PC-3 (cell line): ENCODE measurements around the gene DNAJA2. TPM values are rescaled to one million over a fixed set of nuclear protein-coding genes. Genes with fewer than 3 reads are reported as not detected.

ENCODE experiments used
- ATAC-seq: fragments of 200-7000 bp; cut with Tn5 transposase; 2 replicates; pipeline ENCODE4 v1.9.1; 2020; ENCODE audit warnings: mild to moderate bottlenecking, moderate library complexity
- BruUV-seq: library from RNA; stranded (reverse); fragments of 400-500 nt; replicated peaks from 2 replicates; lab custom pipeline; 2021; lab: Mats Ljungman, UMichigan
- CTCF ChIA-PET: fragments of 300-600 bp; sonication (Branson Sonifier 250); formaldehyde crosslinking; loops from one replicate; lab custom pipeline; 2022; ENCODE audit warnings: antibody characterized with exemption; lab: Charles Lee
- POLR2A ChIA-PET: fragments of 300-600 bp; sonication (Branson Sonifier 250); formaldehyde crosslinking; loops from one replicate; lab custom pipeline; 2022; ENCODE audit warnings: antibody characterized with exemption; ENCODE audit not compliant: unreplicated experiment; lab: Charles Lee
- DNase-seq: peaks from one replicate; pipeline ENCODE4 v3.0.0-alpha.2; 2015
- H2AFZ ChIP-seq: fragments of 300-600 bp; sonication (generic); 2 replicates; pipeline ENCODE4 v1.6.0; 2016; ENCODE audit warnings: antibody characterized with exemption, low read length
- H3F3A ChIP-seq: fragments of 300-600 bp; sonication (generic); one replicate; pipeline ENCODE4 v1.6.0; 2017; ENCODE audit warnings: antibody characterized with exemption, low read length, control low read depth, mild to moderate bottlenecking; ENCODE audit not compliant: unreplicated experiment
- H3K27ac ChIP-seq: fragments of 300-600 bp; sonication (generic); 2 replicates; pipeline ENCODE4 v1.5.1; 2016; ENCODE audit warnings: mild to moderate bottlenecking, low read length
- H3K27me3 ChIP-seq: fragments of 300-600 bp; sonication (generic); 2 replicates; pipeline ENCODE4 v1.6.1; 2016; ENCODE audit warnings: low read length, mixed read lengths
- H3K36me3 ChIP-seq: fragments of 300-600 bp; sonication (generic); 2 replicates; pipeline ENCODE4 v1.6.1; 2016; ENCODE audit warnings: low read depth, mixed run types, low read length, mixed read lengths
- H3K4me1 ChIP-seq: fragments of 300-600 bp; sonication (generic); 2 replicates; pipeline ENCODE4 v1.5.1; 2016; ENCODE audit warnings: low read length; ENCODE audit not compliant: insufficient read depth
- H3K4me2 ChIP-seq: fragments of 300-600 bp; sonication (generic); 2 replicates; pipeline ENCODE4 v1.6.0; 2016; ENCODE audit warnings: low read length
- H3K4me3 ChIP-seq: fragments of 300-600 bp; sonication (generic); 2 replicates; pipeline ENCODE4 v1.5.1; 2016; ENCODE audit warnings: mild to moderate bottlenecking, low read length, mixed read lengths
- H3K79me2 ChIP-seq: fragments of 300-600 bp; sonication (generic); 2 replicates; pipeline ENCODE4 v1.6.1; 2017; ENCODE audit warnings: low read length, mixed read lengths
- H3K9ac ChIP-seq: fragments of 300-600 bp; sonication (generic); 2 replicates; pipeline ENCODE4 v1.6.0; 2016; ENCODE audit warnings: mild to moderate bottlenecking, low read length
- H3K9me2 ChIP-seq: fragments of 300-600 bp; sonication (generic); replicated peaks from 2 replicates; pipeline ENCODE4 v1.6.1; 2016; ENCODE audit warnings: mixed run types, low read length, mixed read lengths
- H3K9me3 ChIP-seq: fragments of 300-600 bp; sonication (generic); 2 replicates; pipeline ENCODE4 v1.6.1; 2016; ENCODE audit warnings: low read length, mixed read lengths
- H4K20me1 ChIP-seq: fragments of 300-600 bp; sonication (generic); 2 replicates; pipeline ENCODE4 v1.6.1; 2016; ENCODE audit warnings: low read length, mixed read lengths
- EZH2 ChIP-seq: fragments of 300-600 bp; sonication (generic); IDR thresholded peaks from one replicate; pipeline ENCODE4 v1.6.1; 2017; ENCODE audit warnings: antibody characterized with exemption, mild to moderate bottlenecking, low read length; ENCODE audit not compliant: unreplicated experiment
- EZH2phosphoT487 ChIP-seq: fragments of 300-600 bp; sonication (generic); IDR thresholded peaks from 2 replicates; pipeline ENCODE4 v1.6.1; 2018; ENCODE audit warnings: mild to moderate bottlenecking, antibody characterized with exemption, low read length, borderline replicate concordance
- intact Hi-C: fragments of 100-400 bp; cut with micrococcal nuclease; formaldehyde crosslinking; loops from 2 replicates; pipeline ENCODE4 v1.9.0; 2023
- total RNA-seq: library from RNA; depleted of rRNA; stranded (reverse); fragments of >200 nt; gene quantifications from 2 replicates; pipeline ENCODE4 v1.2.3, GENCODE V29; 2014
- TF ChIP-seq, protein P1 (sequence below): fragments of 300-600 bp; sonication (generic); conservative IDR thresholded peaks from 2 replicates; pipeline ENCODE4 v1.5.1; 2017; ENCODE audit warnings: antibody characterized with exemption, low read depth, mild to moderate bottlenecking, low read length

DNAJA2 gene
- total RNA-seq, 1 experiment from 2014 or later = 44.5 TPM

DNA sequence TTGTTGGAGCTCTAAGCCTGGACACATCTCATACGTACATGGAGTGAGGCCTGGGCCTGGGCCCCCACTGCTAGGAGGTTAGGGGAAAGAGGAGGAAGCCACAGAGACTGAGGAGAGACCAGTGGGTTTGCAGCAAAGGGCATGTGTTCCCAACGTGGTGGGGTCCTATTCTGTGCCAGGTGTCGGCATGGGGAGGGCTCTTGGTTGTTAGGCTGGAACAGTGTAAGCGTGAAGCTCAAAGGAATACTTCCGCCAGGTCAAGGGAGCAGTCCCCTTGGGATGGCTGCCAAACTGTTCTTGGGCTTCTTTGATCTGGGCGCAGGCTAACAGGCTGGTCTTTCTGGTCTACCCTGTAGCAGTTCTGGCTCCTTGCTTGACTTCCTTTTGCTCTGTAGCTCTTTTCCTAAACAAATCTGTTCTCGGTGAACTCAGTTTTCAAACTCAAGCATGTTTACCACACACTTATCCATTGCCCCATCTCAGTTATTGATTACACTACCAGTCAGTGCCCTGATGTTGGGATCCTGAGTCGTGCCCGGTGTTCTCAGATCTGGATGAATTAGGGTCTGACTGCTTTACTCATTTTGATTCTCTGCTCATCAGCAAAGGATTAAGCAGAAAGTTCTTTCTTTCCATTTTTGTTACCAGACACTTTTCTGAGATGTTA is 52.9 kb downstream of the DNAJA2 start:
- Histone ChIP-seq H3K79me2 (no peaks in the 10 kb centered on the region), H3K27ac (no peak overlapping the region), H3F3A (no peaks in the 10 kb centered on the region), H3K9me2 (no peaks in the 10 kb centered on the region), H3K4me3 (no peak overlapping the region), H4K20me1 (no peaks in the 10 kb centered on the region), H3K4me1 (no peaks in the 10 kb centered on the region), H3K36me3 (no peaks in the 10 kb centered on the region; the same call in 1 of the 2 replicates), H3K9me3 (no peaks in the 10 kb centered on the region), H2AFZ (no peak overlapping the region), H3K9ac (no peak overlapping the region), H3K27me3 (no peaks in the 10 kb centered on the region), H3K4me2 (no peak overlapping the region)
- intact Hi-C loops = no loop called here
- no TSS peak for BruUV-seq
- no peak for TF ChIP-seq EZH2phosphoT487
- TF ChIP-seq, protein P1, sequence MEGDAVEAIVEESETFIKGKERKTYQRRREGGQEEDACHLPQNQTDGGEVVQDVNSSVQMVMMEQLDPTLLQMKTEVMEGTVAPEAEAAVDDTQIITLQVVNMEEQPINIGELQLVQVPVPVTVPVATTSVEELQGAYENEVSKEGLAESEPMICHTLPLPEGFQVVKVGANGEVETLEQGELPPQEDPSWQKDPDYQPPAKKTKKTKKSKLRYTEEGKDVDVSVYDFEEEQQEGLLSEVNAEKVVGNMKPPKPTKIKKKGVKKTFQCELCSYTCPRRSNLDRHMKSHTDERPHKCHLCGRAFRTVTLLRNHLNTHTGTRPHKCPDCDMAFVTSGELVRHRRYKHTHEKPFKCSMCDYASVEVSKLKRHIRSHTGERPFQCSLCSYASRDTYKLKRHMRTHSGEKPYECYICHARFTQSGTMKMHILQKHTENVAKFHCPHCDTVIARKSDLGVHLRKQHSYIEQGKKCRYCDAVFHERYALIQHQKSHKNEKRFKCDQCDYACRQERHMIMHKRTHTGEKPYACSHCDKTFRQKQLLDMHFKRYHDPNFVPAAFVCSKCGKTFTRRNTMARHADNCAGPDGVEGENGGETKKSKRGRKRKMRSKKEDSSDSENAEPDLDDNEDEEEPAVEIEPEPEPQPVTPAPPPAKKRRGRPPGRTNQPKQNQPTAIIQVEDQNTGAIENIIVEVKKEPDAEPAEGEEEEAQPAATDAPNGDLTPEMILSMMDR = no peak
- TF ChIP-seq EZH2 = no peak
- ChIA-PET CTCF (no interaction called here), POLR2A (no interaction called here)
- no peak for ATAC-seq
- no peak for DNase-seq

DNA sequence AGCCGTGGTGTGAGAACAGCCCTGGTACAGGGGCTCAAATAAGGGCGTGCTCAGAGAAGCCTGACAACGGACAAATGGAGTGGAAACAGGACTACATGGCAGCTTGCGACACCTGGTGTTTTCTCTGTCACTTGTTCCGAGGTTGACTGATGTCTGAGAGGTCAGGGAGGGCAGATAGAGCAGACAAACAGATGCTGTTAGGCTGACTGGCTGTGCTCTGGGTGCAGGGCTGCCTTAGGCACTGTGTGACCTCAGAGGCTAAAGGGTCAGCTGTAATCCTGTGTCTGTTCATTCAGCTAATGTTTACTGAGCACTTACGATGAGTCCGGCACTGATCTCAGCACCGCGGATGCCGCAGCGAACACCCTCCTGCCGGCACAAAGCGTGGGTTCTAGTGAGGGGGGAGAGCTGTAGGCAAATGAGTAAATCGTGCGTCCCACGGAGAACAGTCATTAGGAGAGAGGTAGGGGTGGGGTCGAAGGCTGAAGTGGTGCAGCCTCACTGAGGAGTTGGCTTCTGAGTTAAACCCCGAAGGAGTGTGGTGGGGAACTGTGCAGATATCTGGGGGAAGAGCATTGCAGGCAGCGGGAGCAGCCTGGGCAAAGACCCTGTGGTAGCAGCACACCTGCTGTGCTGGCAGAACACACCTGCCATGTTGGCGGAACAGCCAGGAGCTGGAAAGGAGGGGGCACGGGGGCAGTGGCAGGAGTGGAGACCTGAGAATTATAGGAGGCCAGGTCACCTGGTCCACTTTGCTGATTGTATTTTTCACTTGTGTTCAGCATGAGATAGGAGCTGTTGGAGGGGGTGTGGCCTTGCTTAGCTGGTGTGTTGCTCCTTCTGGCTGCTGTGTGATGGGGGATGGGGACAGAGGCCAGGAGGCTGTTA is 54.3 kb downstream of the DNAJA2 start:
- no TSS peak for BruUV-seq
- POLR2A ChIA-PET = no interaction called here

More for the DNA sequence above, 54.3 kb downstream of the DNAJA2 start:
- Histone ChIP-seq H3K9me3 (no peaks in the 10 kb centered on the region), H3K9ac (no peak overlapping the region), H3K36me3 (no peaks in the 10 kb centered on the region), H3F3A (no peaks in the 10 kb centered on the region), H2AFZ (no peak overlapping the region), H3K4me2 (no peak overlapping the region), H3K79me2 (no peaks in the 10 kb centered on the region), H3K4me1 (no peaks in the 10 kb centered on the region), H3K9me2 (no peaks in the 10 kb centered on the region), H4K20me1 (no peaks in the 10 kb centered on the region), H3K4me3 (no peak overlapping the region), H3K27me3 (no peaks in the 10 kb centered on the region), H3K27ac (no peak overlapping the region)
- CTCF ChIA-PET = no interaction called here
- no peak for ATAC-seq
- DNase-seq = no peak
- TF ChIP-seq, protein P1 = no peak
- TF ChIP-seq EZH2phosphoT487 = no peak
- no peak for TF ChIP-seq EZH2
- intact Hi-C loops = no loop called here
